ENCODE measurements around the gene LRIG1.

The LRIG1 gene

GRCh38 chr3:66449411-66449974 lies 51.3 kb downstream of the LRIG1 start:
- DNase-seq, result no peak
- no peak overlapping the region for H3K27ac ChIP-seq
- H3K36me3 ChIP-seq (replicated peaks), result no peaks in the 10 kb centered on the region
- in situ Hi-C loops (cut with HindIII; ENCODE audit: low pct_ligation_motif_present, low sequenced_read_pairs), result no loop called here
- no peaks in the 10 kb centered on the region for H3K27me3 ChIP-seq (replicated peaks)
- no peak overlapping the region for H3K4me3 ChIP-seq (ENCODE audit: low read depth, low read length)
- no peak for TF ChIP-seq CTCF (IDR thresholded peaks at IDR 0.05; ENCODE audit: low read depth, low read length, missing control alignments)

- Histone ChIP-seq H3K36me3 (replicated peaks) (no peaks in the 10 kb centered on the region), H3K4me3 (ENCODE audit: low read depth, low read length) (no peak overlapping the region), H3K27me3 (replicated peaks) (no peaks in the 10 kb centered on the region), H3K27ac (no peak overlapping the region)
- in situ Hi-C loops (cut with HindIII; ENCODE audit: low pct_ligation_motif_present, low sequenced_read_pairs), result no loop called here
- no peak for TF ChIP-seq CTCF (IDR thresholded peaks at IDR 0.05; ENCODE audit: low read depth, low read length, missing control alignments)
- no peak for DNase-seq
Observed at GRCh38 chr3:66444146-66444644, 56.6 kb downstream of the LRIG1 start.

- no peaks in the 10 kb centered on the region for H3K27me3 ChIP-seq (replicated peaks)
- TF ChIP-seq CTCF (IDR thresholded peaks at IDR 0.05; ENCODE audit: low read depth, low read length, missing control alignments), result no peak
- peak overlapping the region; percentile 81 for H3K27ac ChIP-seq
- in situ Hi-C loops (cut with HindIII; ENCODE audit: low pct_ligation_motif_present, low sequenced_read_pairs), result no loop called here
- no peaks in the 10 kb centered on the region for H3K36me3 ChIP-seq (replicated peaks)
- no peak for DNase-seq
- H3K4me3 ChIP-seq (ENCODE audit: low read depth, low read length), result no peak overlapping the region
Observed at GRCh38 chr3:66443118-66443803, 57.6 kb downstream of the LRIG1 start.

GRCh38 chr3:66442254-66443117 lies 58.3 kb downstream of the LRIG1 start:
- H3K27me3 ChIP-seq (replicated peaks), result no peaks in the 10 kb centered on the region
- H3K4me3 ChIP-seq (ENCODE audit: low read depth, low read length), result peak overlapping the region; percentile 15
- TF ChIP-seq CTCF (IDR thresholded peaks at IDR 0.05; ENCODE audit: low read depth, low read length, missing control alignments), result no peak
- in situ Hi-C loops (cut with HindIII; ENCODE audit: low pct_ligation_motif_present, low sequenced_read_pairs), result no loop called here
- DNase-seq, result peak; percentile 65
- no peaks in the 10 kb centered on the region for H3K36me3 ChIP-seq (replicated peaks)
- H3K27ac ChIP-seq, result peak overlapping the region; percentile 81

GRCh38 chr3:66441692-66442091 lies 59.1 kb downstream of the LRIG1 start:
- DNase-seq, result no peak
- no peak overlapping the region for H3K4me3 ChIP-seq (ENCODE audit: low read depth, low read length)
- in situ Hi-C loops (cut with HindIII; ENCODE audit: low pct_ligation_motif_present, low sequenced_read_pairs), result no loop called here
- no peaks in the 10 kb centered on the region for H3K27me3 ChIP-seq (replicated peaks)
- no peaks in the 10 kb centered on the region for H3K36me3 ChIP-seq (replicated peaks)
- no peak overlapping the region for H3K27ac ChIP-seq
- no peak for TF ChIP-seq CTCF (IDR thresholded peaks at IDR 0.05; ENCODE audit: low read depth, low read length, missing control alignments)
